ENCODE results near the gene PLCL1. TPM values are rescaled to one million over a fixed set of nuclear protein-coding genes. Genes with fewer than 3 reads are reported as not detected.
A peak's percentile ranks its signal among the peaks of the same experiment; 100 is the strongest.

PLCL1 gene
- total and polyA plus RNA-seq, 2 donors from 2014 or later: 13.6 to 14.7 TPM

DNA sequence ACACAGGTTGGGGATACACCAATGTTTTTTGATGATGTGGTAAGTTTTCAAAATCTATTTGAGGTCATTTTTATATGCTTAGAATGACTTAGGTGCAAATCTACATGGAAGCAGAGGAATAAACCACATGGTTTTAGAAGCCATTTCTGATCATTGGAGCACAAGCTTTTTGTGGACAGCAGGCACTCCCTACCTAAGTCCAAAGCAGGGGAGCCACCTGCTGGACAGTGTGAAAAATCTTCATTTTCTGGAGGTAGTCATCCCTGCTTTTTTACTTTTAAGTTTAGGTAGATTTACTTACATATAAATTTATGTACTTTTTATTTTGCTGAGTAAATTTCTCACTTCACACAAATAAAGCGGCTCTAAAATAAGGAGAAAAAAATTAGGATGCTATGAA lies 323.2 kb downstream of the PLCL1 start:
- H3K9ac ChIP-seq (ENCODE audit: low read length in 3 of 3): no peak overlapping the region
- no peak overlapping the region for H3K27ac ChIP-seq (ENCODE audit: low read depth in 2 of 2, low read length in 2 of 2)
- peak; percentile 77 for TF ChIP-seq CTCF (IDR thresholded peaks at IDR 0.05; ENCODE audit: borderline replicate concordance, extremely low read depth, insufficient read depth)
- no peaks in the 10 kb centered on the region for H3K27me3 ChIP-seq (ENCODE audit: control insufficient read depth, insufficient read depth, low read length)
- intact Hi-C loops (cut with DNase I): loop anchor here (5.0 kb wide), 1 partner anchor 325 kb away; the partner anchor contains the start of gene PLCL1
- no peak overlapping the region for H3K4me3 ChIP-seq (ENCODE audit: low read length in 3 of 3)
- FAIRE-seq (peak; percentile 90), DNase-seq (peak in 3 of 5 donors; percentile 15 to 79 (median 42))
- H3K4me1 ChIP-seq (ENCODE audit: control insufficient read depth in 2 of 3, insufficient read depth in 2 of 3, low read depth in 1 of 3, low read length in 3 of 3): peaks cover 0 to 3% (median 0%) of the 10 kb centered on the region in 3 donors
- no peaks in the 10 kb centered on the region for H3K9me3 ChIP-seq (ENCODE audit: control insufficient read depth in 2 of 3, insufficient read depth in 1 of 3, low read length in 3 of 3)
- peaks cover 0 to 7% (median 0%) of the 10 kb centered on the region in 3 donors for H3K36me3 ChIP-seq (ENCODE audit: control insufficient read depth in 2 of 3, insufficient read depth in 3 of 3, low read length in 3 of 3)

- Histone ChIP-seq H3K9me3 (ENCODE audit: control insufficient read depth in 2 of 3, insufficient read depth in 1 of 3, low read length in 3 of 3) (no peaks in the 10 kb centered on the region), H3K27ac (ENCODE audit: low read depth in 2 of 2, low read length in 2 of 2) (no peak overlapping the region), H3K9ac (ENCODE audit: low read length in 3 of 3) (no peak overlapping the region), H3K27me3 (ENCODE audit: control insufficient read depth, insufficient read depth, low read length) (no peaks in the 10 kb centered on the region), H3K4me1 (ENCODE audit: control insufficient read depth in 2 of 3, insufficient read depth in 2 of 3, low read depth in 1 of 3, low read length in 3 of 3) (peaks cover 0 to 3% (median 2%) of the 10 kb centered on the region in 3 donors), H3K36me3 (ENCODE audit: control insufficient read depth in 2 of 3, insufficient read depth in 3 of 3, low read length in 3 of 3) (peaks cover 0 to 7% (median 0%) of the 10 kb centered on the region in 3 donors), H3K4me3 (ENCODE audit: low read length in 3 of 3) (no peak overlapping the region)
- no peak for TF ChIP-seq CTCF (IDR thresholded peaks at IDR 0.05; ENCODE audit: borderline replicate concordance, extremely low read depth, insufficient read depth)
- no peak for FAIRE-seq
- intact Hi-C loops (cut with DNase I): loop anchor here (5.0 kb wide), 1 partner anchor 327 kb away; the partner anchor contains the start of gene PLCL1
- DNase-seq: no peak
Measured at GRCh38 chr2:198129609-198130008, 325.2 kb downstream of the PLCL1 start.

DNA sequence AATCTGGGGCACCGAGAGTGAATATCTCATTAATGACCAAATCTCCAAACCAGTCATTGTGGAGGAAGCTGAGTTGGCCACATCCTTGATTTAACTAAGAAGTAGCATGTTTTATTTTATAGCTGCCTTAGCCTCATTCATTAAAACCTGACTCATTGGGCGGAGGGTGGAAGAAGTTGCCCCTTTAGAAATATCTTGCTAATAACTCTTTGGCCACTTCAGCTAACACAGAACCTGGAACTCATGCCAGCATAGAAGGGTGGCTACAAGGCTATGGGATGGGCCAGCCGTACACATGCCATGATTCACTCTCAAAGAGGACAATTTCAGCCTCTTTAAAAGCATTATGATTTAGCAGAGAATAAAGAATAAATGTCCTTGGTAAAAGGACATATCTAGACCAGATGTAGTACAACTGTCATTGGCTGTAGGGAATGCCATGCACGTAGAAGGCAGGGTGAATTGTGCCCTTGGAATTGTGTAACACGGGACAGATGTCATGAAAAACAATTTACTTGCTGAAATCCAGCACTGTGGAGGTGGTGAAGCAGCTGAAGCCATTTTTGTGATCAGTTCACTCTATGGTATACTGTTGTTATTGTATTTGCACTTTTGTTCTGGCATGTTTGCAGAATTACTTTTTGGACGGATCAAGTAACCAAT lies 330.0 kb downstream of the PLCL1 start:
- no peaks in the 10 kb centered on the region for H3K27me3 ChIP-seq (ENCODE audit: control insufficient read depth, insufficient read depth, low read length)
- H3K9ac ChIP-seq (ENCODE audit: low read length in 3 of 3): no peak overlapping the region
- no peak for TF ChIP-seq CTCF (IDR thresholded peaks at IDR 0.05; ENCODE audit: borderline replicate concordance, extremely low read depth, insufficient read depth)
- FAIRE-seq: no peak
- intact Hi-C loops (cut with DNase I): no loop called here
- peaks cover 0 to 2% (median 0%) of the 10 kb centered on the region in 3 donors for H3K4me1 ChIP-seq (ENCODE audit: control insufficient read depth in 2 of 3, insufficient read depth in 2 of 3, low read depth in 1 of 3, low read length in 3 of 3)
- peaks cover 0 to 7% (median 0%) of the 10 kb centered on the region in 3 donors for H3K36me3 ChIP-seq (ENCODE audit: control insufficient read depth in 2 of 3, insufficient read depth in 3 of 3, low read length in 3 of 3)
- no peaks in the 10 kb centered on the region for H3K9me3 ChIP-seq (ENCODE audit: control insufficient read depth in 2 of 3, insufficient read depth in 1 of 3, low read length in 3 of 3)
- H3K27ac ChIP-seq (ENCODE audit: low read depth in 2 of 2, low read length in 2 of 2): no peak overlapping the region
- DNase-seq: no peak
- H3K4me3 ChIP-seq (ENCODE audit: low read length in 3 of 3): no peak overlapping the region

Measured in kidney (tissue), 14 donors.